ENCODE data around the gene ABHD17A. TPM values are rescaled to one million over a fixed set of nuclear protein-coding genes. Genes with fewer than 3 reads are reported as not detected.

ABHD17A gene
- total and polyA plus RNA-seq, 4 donors: 53.5 to 141 (median 122) TPM

GRCh38 chr19:1912760-1913505 lies 27.6 kb upstream of the ABHD17A start:
- DNase-seq (ENCODE audit: low read depth in 4 of 6, low spot score in 6 of 6): no peak
- WGBS (ENCODE audit: insufficient coverage): 97% methylated on average over 77 of the region's 77 CpGs
- Histone ChIP-seq H3K27me3 (ENCODE audit: control insufficient read depth, insufficient read depth, low read length) (no peaks in the 10 kb centered on the region), H3K9me3 (ENCODE audit: control insufficient read depth, insufficient read depth, low read length) (no peaks in the 10 kb centered on the region), H3K4me1 (ENCODE audit: control insufficient read depth, insufficient read depth, low read length) (peaks cover 24% of the 10 kb centered on the region), H3K27ac (ENCODE audit: low read depth, low read length) (no peak overlapping the region), H3K4me3 (ENCODE audit: low read depth, low read length) (no peak overlapping the region), H3K36me3 (ENCODE audit: control insufficient read depth, insufficient read depth, low read length) (peaks cover 79% of the 10 kb centered on the region)

- peaks cover 34% of the 10 kb centered on the region for H3K4me1 ChIP-seq (ENCODE audit: control insufficient read depth, insufficient read depth, low read length)
- no peak overlapping the region for H3K27ac ChIP-seq (ENCODE audit: low read depth, low read length)
- WGBS (ENCODE audit: insufficient coverage): 95% methylated on average over 37 of the region's 37 CpGs
- H3K36me3 ChIP-seq (ENCODE audit: control insufficient read depth, insufficient read depth, low read length): peaks cover 79% of the 10 kb centered on the region
- no peaks in the 10 kb centered on the region for H3K27me3 ChIP-seq (ENCODE audit: control insufficient read depth, insufficient read depth, low read length)
- no peak for DNase-seq (ENCODE audit: low read depth in 4 of 6, low spot score in 6 of 6)
- H3K4me3 ChIP-seq (ENCODE audit: low read depth, low read length): no peak overlapping the region
- no peaks in the 10 kb centered on the region for H3K9me3 ChIP-seq (ENCODE audit: control insufficient read depth, insufficient read depth, low read length)
These were observed 26.7 kb upstream of the ABHD17A start for GRCh38 chr19:1911995-1912394.

GRCh38 chr19:1911098-1911497 lies 25.8 kb upstream of the ABHD17A start:
- H3K9me3 ChIP-seq (ENCODE audit: control insufficient read depth, insufficient read depth, low read length): no peaks in the 10 kb centered on the region
- no peaks in the 10 kb centered on the region for H3K27me3 ChIP-seq (ENCODE audit: control insufficient read depth, insufficient read depth, low read length)
- no peak overlapping the region for H3K27ac ChIP-seq (ENCODE audit: low read depth, low read length)
- 81% methylated on average over 11 of the region's 13 CpGs for WGBS (ENCODE audit: insufficient coverage)
- no peak for DNase-seq (ENCODE audit: low read depth in 4 of 6, low spot score in 6 of 6)
- peaks cover 43% of the 10 kb centered on the region for H3K4me1 ChIP-seq (ENCODE audit: control insufficient read depth, insufficient read depth, low read length)
- H3K4me3 ChIP-seq (ENCODE audit: low read depth, low read length): no peak overlapping the region
- peaks cover 78% of the 10 kb centered on the region for H3K36me3 ChIP-seq (ENCODE audit: control insufficient read depth, insufficient read depth, low read length)

- Histone ChIP-seq H3K27ac (ENCODE audit: low read depth, low read length) (no peak overlapping the region), H3K4me3 (ENCODE audit: low read depth, low read length) (no peak overlapping the region), H3K4me1 (ENCODE audit: control insufficient read depth, insufficient read depth, low read length) (peaks cover 46% of the 10 kb centered on the region), H3K36me3 (ENCODE audit: control insufficient read depth, insufficient read depth, low read length) (peaks cover 74% of the 10 kb centered on the region), H3K27me3 (ENCODE audit: control insufficient read depth, insufficient read depth, low read length) (no peaks in the 10 kb centered on the region), H3K9me3 (ENCODE audit: control insufficient read depth, insufficient read depth, low read length) (no peaks in the 10 kb centered on the region)
- WGBS (ENCODE audit: insufficient coverage): 76% methylated on average over 10 of the region's 10 CpGs
- peak in 1 of 6 donors; percentile 22 for DNase-seq (ENCODE audit: low read depth in 4 of 6, low spot score in 6 of 6)
These were observed 24.9 kb upstream of the ABHD17A start for GRCh38 chr19:1910177-1910576.

GRCh38 chr19:1909761-1910080 lies 24.4 kb upstream of the ABHD17A start:
- WGBS (ENCODE audit: insufficient coverage): 81% methylated on average over 10 of the region's 10 CpGs
- no peak for DNase-seq (ENCODE audit: low read depth in 4 of 6, low spot score in 6 of 6)
- Histone ChIP-seq H3K4me1 (ENCODE audit: control insufficient read depth, insufficient read depth, low read length) (peaks cover 49% of the 10 kb centered on the region), H3K9me3 (ENCODE audit: control insufficient read depth, insufficient read depth, low read length) (no peaks in the 10 kb centered on the region), H3K27ac (ENCODE audit: low read depth, low read length) (no peak overlapping the region), H3K36me3 (ENCODE audit: control insufficient read depth, insufficient read depth, low read length) (peaks cover 69% of the 10 kb centered on the region), H3K27me3 (ENCODE audit: control insufficient read depth, insufficient read depth, low read length) (no peaks in the 10 kb centered on the region), H3K4me3 (ENCODE audit: low read depth, low read length) (no peak overlapping the region)

GRCh38 chr19:1908364-1908678 lies 23.0 kb upstream of the ABHD17A start:
- H3K27me3 ChIP-seq (ENCODE audit: control insufficient read depth, insufficient read depth, low read length): no peaks in the 10 kb centered on the region
- 81% methylated on average over 12 of the region's 13 CpGs for WGBS (ENCODE audit: insufficient coverage)
- no peaks in the 10 kb centered on the region for H3K9me3 ChIP-seq (ENCODE audit: control insufficient read depth, insufficient read depth, low read length)
- H3K4me3 ChIP-seq (ENCODE audit: low read depth, low read length): no peak overlapping the region
- peak overlapping the region; percentile 52 for H3K27ac ChIP-seq (ENCODE audit: low read depth, low read length)
- peaks cover 55% of the 10 kb centered on the region for H3K36me3 ChIP-seq (ENCODE audit: control insufficient read depth, insufficient read depth, low read length)
- DNase-seq (ENCODE audit: low read depth in 4 of 6, low spot score in 6 of 6): no peak
- peaks cover 57% of the 10 kb centered on the region for H3K4me1 ChIP-seq (ENCODE audit: control insufficient read depth, insufficient read depth, low read length)

- Histone ChIP-seq H3K27ac (ENCODE audit: low read depth, low read length) (peak overlapping the region; percentile 61), H3K9me3 (ENCODE audit: control insufficient read depth, insufficient read depth, low read length) (no peaks in the 10 kb centered on the region), H3K36me3 (ENCODE audit: control insufficient read depth, insufficient read depth, low read length) (peaks cover 50% of the 10 kb centered on the region), H3K4me3 (ENCODE audit: low read depth, low read length) (no peak overlapping the region), H3K27me3 (ENCODE audit: control insufficient read depth, insufficient read depth, low read length) (no peaks in the 10 kb centered on the region), H3K4me1 (ENCODE audit: control insufficient read depth, insufficient read depth, low read length) (peaks cover 57% of the 10 kb centered on the region)
- 77% methylated on average over 43 of the region's 43 CpGs for WGBS (ENCODE audit: insufficient coverage)
- DNase-seq (ENCODE audit: low read depth in 4 of 6, low spot score in 6 of 6): peak in 2 of 6 donors; percentile 17 to 58
These were observed 22.5 kb upstream of the ABHD17A start for GRCh38 chr19:1907563-1908363.

- Histone ChIP-seq H3K4me3 (ENCODE audit: low read depth, low read length) (no peak overlapping the region), H3K27ac (ENCODE audit: low read depth, low read length) (peak overlapping the region; percentile 61), H3K36me3 (ENCODE audit: control insufficient read depth, insufficient read depth, low read length) (peaks cover 43% of the 10 kb centered on the region), H3K4me1 (ENCODE audit: control insufficient read depth, insufficient read depth, low read length) (peaks cover 57% of the 10 kb centered on the region), H3K27me3 (ENCODE audit: control insufficient read depth, insufficient read depth, low read length) (no peaks in the 10 kb centered on the region), H3K9me3 (ENCODE audit: control insufficient read depth, insufficient read depth, low read length) (no peaks in the 10 kb centered on the region)
- DNase-seq (ENCODE audit: low read depth in 4 of 6, low spot score in 6 of 6): no peak
- 81% methylated on average over 8 of the region's 10 CpGs for WGBS (ENCODE audit: insufficient coverage)
These were observed 21.8 kb upstream of the ABHD17A start for GRCh38 chr19:1906985-1907562.

- WGBS (ENCODE audit: insufficient coverage): 75% methylated on average over 5 of the region's 15 CpGs
- H3K4me1 ChIP-seq (ENCODE audit: control insufficient read depth, insufficient read depth, low read length): peaks cover 57% of the 10 kb centered on the region
- H3K9me3 ChIP-seq (ENCODE audit: control insufficient read depth, insufficient read depth, low read length): no peaks in the 10 kb centered on the region
- peak overlapping the region; percentile 63 for H3K4me3 ChIP-seq (ENCODE audit: low read depth, low read length)
- peaks cover 38% of the 10 kb centered on the region for H3K36me3 ChIP-seq (ENCODE audit: control insufficient read depth, insufficient read depth, low read length)
- H3K27ac ChIP-seq (ENCODE audit: low read depth, low read length): peak overlapping the region; percentile 47
- H3K27me3 ChIP-seq (ENCODE audit: control insufficient read depth, insufficient read depth, low read length): no peaks in the 10 kb centered on the region
- DNase-seq (ENCODE audit: low read depth in 4 of 6, low spot score in 6 of 6): no peak
These were observed 20.6 kb upstream of the ABHD17A start for GRCh38 chr19:1905863-1906375.

Data from spinal cord (tissue), 10 donors.